ENCODE measurements around the gene DICER1.
"Not testable (repeated sequence)": the region's sequence is repeated elsewhere in the genome, so short reads cannot be mapped to it uniquely, and the experiment has no call there.

DICER1 gene, protein sequence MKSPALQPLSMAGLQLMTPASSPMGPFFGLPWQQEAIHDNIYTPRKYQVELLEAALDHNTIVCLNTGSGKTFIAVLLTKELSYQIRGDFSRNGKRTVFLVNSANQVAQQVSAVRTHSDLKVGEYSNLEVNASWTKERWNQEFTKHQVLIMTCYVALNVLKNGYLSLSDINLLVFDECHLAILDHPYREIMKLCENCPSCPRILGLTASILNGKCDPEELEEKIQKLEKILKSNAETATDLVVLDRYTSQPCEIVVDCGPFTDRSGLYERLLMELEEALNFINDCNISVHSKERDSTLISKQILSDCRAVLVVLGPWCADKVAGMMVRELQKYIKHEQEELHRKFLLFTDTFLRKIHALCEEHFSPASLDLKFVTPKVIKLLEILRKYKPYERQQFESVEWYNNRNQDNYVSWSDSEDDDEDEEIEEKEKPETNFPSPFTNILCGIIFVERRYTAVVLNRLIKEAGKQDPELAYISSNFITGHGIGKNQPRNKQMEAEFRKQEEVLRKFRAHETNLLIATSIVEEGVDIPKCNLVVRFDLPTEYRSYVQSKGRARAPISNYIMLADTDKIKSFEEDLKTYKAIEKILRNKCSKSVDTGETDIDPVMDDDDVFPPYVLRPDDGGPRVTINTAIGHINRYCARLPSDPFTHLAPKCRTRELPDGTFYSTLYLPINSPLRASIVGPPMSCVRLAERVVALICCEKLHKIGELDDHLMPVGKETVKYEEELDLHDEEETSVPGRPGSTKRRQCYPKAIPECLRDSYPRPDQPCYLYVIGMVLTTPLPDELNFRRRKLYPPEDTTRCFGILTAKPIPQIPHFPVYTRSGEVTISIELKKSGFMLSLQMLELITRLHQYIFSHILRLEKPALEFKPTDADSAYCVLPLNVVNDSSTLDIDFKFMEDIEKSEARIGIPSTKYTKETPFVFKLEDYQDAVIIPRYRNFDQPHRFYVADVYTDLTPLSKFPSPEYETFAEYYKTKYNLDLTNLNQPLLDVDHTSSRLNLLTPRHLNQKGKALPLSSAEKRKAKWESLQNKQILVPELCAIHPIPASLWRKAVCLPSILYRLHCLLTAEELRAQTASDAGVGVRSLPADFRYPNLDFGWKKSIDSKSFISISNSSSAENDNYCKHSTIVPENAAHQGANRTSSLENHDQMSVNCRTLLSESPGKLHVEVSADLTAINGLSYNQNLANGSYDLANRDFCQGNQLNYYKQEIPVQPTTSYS (N-terminal part only)

DNA sequence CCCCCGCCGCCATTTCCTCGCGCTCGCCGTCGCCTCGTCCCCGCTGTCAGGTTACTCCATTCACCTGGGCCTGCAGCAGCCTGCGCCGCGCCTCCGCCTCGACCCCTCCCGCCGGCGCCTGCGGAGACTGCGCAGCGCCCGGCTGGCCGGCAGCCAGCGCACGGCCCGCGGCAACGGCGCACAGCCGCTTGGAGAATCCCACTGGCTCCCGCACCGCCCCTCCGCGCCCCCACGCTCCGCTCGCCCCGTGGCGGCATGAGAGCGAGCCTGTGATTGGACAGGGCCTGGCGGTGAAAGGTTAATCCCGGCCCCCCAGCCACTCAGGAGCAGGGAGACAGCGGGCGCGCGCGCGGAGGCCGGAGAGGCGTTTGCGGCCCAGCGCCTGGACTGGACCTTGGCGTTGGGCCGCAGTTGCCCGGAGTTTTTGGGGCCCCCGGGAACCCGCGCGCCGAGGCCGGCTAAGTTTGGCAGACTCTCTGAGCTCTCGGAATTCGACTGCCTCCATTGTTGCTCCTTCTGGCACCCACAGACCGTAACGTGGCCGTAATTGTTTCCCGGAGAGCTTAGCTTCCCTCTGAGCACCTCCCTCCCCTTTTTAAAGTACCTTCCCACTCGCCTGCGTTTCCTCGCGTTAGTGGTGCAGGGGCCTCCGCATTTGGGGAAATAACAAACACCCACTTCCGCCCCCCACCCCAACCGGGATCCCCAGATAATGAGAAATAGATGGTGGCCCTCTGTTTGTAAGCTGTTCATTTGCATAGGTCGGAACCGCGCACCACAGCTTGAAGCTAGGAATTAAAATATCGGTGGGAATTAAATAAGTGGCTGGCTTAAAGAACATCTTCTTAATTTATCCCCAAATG is at the start of gene DICER1:
TSS of gene DICER1 (minus strand) at position 203 of the 863 bp plus-strand sequence. CDS start 24,071 bp downstream, outside the sequence.
- peaks cover 33% of the 10 kb centered on the region for H3K4me1 ChIP-seq (ENCODE audit: insufficient read depth, low read length)
- no peaks in the 10 kb centered on the region for H3K9me3 ChIP-seq (ENCODE audit: low read length)
- H3K4me3 ChIP-seq (ENCODE audit: low read depth in 1 of 2, low read length in 2 of 2), result peak within 1 kb of the TSS; percentile 84 to 92
- H3K27ac ChIP-seq (ENCODE audit: low read depth, low read length), result peak within 1 kb of the TSS; percentile 90
- H3K36me3 ChIP-seq (ENCODE audit: insufficient read depth, low read length), result no peaks in the 10 kb centered on the region
- no peaks in the 10 kb centered on the region for H3K27me3 ChIP-seq (ENCODE audit: control insufficient read depth in 1 of 2, insufficient read depth in 2 of 2, low read length in 2 of 2)
- peak within 1 kb of the TSS; percentile 92 for H3K9ac ChIP-seq (ENCODE audit: low read length)

DNA sequence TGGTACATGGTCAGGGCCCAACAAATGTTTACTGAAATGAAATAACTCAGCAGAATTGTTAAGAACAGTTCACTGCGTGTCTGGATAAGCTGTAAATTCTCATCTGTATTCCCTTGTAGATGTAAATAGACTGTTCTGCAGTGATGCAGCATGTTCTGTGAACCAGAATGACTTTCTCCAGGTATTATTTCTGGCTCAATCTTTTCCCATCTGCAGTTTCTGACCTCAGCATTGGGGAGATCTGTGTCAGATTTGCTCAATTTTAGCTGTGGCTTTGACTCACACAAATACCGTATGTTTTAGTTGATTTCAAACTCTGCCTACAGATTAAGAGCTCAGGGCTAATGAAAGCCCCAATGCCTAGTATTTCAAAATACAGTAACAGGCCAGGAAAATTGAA is 49.2 kb upstream of the DICER1 start:
- Histone ChIP-seq H3K27ac (ENCODE audit: low read depth, low read length) (no peak overlapping the region), H3K9ac (ENCODE audit: low read length) (no peak overlapping the region), H3K36me3 (ENCODE audit: insufficient read depth, low read length) (no peaks in the 10 kb centered on the region), H3K9me3 (ENCODE audit: low read length) (no peaks in the 10 kb centered on the region), H3K27me3 (ENCODE audit: control insufficient read depth in 1 of 2, insufficient read depth in 2 of 2, low read length in 2 of 2) (no peaks in the 10 kb centered on the region), H3K4me3 (ENCODE audit: low read depth in 1 of 2, low read length in 2 of 2) (no peak overlapping the region), H3K4me1 (ENCODE audit: insufficient read depth, low read length) (no peaks in the 10 kb centered on the region)

DNA sequence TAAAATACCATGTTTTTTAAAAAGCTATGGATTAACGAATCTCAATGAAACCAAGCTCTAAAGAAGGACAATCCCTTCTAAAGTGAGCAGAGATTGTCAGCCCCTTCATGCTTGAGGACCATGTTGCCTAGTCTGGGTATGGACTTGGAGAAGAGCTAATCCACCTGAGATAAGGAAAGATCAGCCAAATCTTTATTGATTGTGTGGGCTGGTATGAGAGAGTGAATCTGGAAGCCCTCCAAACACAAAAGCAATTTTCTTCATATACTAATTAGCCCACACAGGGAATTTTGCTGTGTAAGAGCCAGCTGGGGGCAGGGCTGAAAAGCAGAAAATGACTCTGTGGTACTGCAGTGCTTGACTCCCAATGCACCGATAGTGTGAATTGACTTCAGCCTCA is 47.4 kb upstream of the DICER1 start:
- no peaks in the 10 kb centered on the region for H3K4me1 ChIP-seq (ENCODE audit: insufficient read depth, low read length)
- H3K36me3 ChIP-seq (ENCODE audit: insufficient read depth, low read length), result no peaks in the 10 kb centered on the region
- H3K27me3 ChIP-seq (ENCODE audit: control insufficient read depth in 1 of 2, insufficient read depth in 2 of 2, low read length in 2 of 2), result no peaks in the 10 kb centered on the region
- H3K4me3 ChIP-seq (ENCODE audit: low read depth in 1 of 2, low read length in 2 of 2), result no peak overlapping the region
- H3K9me3 ChIP-seq (ENCODE audit: low read length), result no peaks in the 10 kb centered on the region
- no peak overlapping the region for H3K9ac ChIP-seq (ENCODE audit: low read length)
- no peak overlapping the region for H3K27ac ChIP-seq (ENCODE audit: low read depth, low read length)

DNA sequence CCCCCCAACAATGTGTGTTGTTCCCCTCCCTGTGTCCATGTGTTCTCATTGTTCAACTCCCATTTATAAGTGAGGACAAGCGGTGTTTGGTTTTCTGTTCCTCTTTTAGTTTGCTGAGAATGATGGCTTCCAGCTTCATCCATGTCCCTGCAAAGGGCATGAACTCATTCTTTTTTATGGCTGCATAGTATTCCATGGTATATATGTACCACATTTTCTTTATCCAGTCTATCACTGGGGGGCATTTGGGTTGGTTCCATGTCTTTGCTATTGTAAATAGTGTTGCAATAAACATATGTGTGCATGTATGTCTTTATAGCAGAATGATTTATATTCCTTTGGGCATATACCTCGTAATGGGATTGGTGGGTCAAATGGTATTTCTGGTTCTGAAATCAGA is 44.4 kb upstream of the DICER1 start:
- H3K9me3 ChIP-seq (ENCODE audit: low read length); H3K4me1 ChIP-seq (ENCODE audit: insufficient read depth, low read length); H3K27ac ChIP-seq (ENCODE audit: low read depth, low read length); H3K9ac ChIP-seq (ENCODE audit: low read length); H3K27me3 ChIP-seq (ENCODE audit: control insufficient read depth in 1 of 2, insufficient read depth in 2 of 2, low read length in 2 of 2); H3K36me3 ChIP-seq (ENCODE audit: insufficient read depth, low read length); H3K4me3 ChIP-seq (ENCODE audit: low read depth in 1 of 2, low read length in 2 of 2): not testable (repeated sequence)

DNA sequence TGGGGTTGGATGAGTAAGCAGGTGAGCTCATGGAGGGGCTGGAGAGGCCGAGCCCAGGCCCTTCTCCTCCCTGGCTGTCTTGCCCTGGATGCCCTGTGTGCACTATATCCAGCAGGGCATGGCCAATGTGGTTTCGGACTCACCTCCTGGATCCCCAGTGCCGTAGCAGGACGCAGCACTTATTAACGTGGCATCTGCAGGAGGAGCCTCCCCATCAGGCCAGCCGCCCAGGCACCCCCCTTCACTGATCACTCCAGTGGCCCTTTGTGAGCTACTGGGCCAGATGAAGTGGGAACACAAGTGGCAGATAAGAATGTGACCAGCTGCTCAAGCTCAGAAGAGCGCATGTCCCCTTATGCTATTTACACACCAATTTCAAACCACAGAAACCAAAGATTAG is 43.1 kb upstream of the DICER1 start:
- no peaks in the 10 kb centered on the region for H3K4me1 ChIP-seq (ENCODE audit: insufficient read depth, low read length)
- no peaks in the 10 kb centered on the region for H3K9me3 ChIP-seq (ENCODE audit: low read length)
- no peaks in the 10 kb centered on the region for H3K27me3 ChIP-seq (ENCODE audit: control insufficient read depth in 1 of 2, insufficient read depth in 2 of 2, low read length in 2 of 2)
- no peak overlapping the region for H3K9ac ChIP-seq (ENCODE audit: low read length)
- no peak overlapping the region for H3K27ac ChIP-seq (ENCODE audit: low read depth, low read length)
- no peaks in the 10 kb centered on the region for H3K36me3 ChIP-seq (ENCODE audit: insufficient read depth, low read length)
- no peak overlapping the region for H3K4me3 ChIP-seq (ENCODE audit: low read depth in 1 of 2, low read length in 2 of 2)

DNA sequence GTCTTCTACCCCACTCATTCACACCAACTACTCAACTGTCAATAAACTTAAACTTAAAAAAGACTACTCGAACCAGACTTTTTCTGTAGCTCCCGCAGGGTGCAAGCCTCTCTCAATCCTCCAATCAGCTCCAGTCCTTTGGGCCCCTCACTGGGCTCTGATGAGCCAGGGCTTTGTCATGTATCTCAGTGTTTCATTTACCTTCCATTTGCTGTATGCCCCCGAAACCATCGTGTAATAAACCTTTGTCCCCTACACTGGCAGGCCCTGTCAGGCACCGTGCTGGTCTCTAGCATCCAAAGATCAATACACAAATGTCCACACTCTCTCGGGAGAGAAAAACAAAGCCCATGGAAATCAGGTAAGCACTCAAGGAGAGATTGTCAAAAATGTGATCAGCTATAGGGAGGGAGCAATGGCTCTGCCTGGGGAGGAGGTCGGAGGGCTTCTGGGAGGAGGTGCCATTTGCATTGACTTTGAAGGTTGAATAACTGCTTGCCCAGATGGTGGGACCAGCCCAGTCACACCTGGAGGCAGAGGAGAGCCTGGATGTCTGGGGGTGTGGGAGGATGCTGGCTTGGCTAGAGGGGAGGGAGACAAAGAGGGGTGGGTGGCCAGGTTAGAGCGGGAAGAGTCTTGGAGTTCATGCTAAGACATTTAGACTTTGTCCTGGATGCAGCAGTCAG is 42.1 kb upstream of the DICER1 start:
- no peaks in the 10 kb centered on the region for H3K27me3 ChIP-seq (ENCODE audit: control insufficient read depth in 1 of 2, insufficient read depth in 2 of 2, low read length in 2 of 2)

DNA sequence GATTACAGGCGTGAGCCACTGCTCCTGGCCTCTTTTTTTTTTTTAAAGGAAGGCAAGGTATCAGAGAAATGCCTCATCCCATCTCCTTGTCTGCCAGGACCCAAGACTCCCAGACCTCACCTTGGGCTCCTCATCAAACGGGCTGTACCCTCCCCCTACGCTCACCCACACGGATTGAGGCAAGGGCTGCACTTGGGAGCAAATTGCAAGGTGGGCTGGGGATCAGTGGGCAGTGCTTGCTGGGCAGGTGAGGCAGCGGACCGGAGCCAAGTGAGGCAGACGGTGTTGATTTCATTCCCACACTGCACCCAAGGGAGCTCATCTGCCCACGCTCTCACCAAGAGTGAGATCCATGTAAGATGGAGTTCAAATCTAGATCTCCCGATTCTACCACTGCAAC is 41.0 kb upstream of the DICER1 start:
- Histone ChIP-seq H3K4me1 (ENCODE audit: insufficient read depth, low read length) (no peaks in the 10 kb centered on the region), H3K4me3 (ENCODE audit: low read depth in 1 of 2, low read length in 2 of 2) (no peak overlapping the region), H3K9me3 (ENCODE audit: low read length) (no peaks in the 10 kb centered on the region), H3K27ac (ENCODE audit: low read depth, low read length) (no peak overlapping the region), H3K9ac (ENCODE audit: low read length) (no peak overlapping the region), H3K27me3 (ENCODE audit: control insufficient read depth in 1 of 2, insufficient read depth in 2 of 2, low read length in 2 of 2) (no peaks in the 10 kb centered on the region), H3K36me3 (ENCODE audit: insufficient read depth, low read length) (no peaks in the 10 kb centered on the region)

More for the DNA sequence above, 42.1 kb upstream of the DICER1 start:
- H3K36me3 ChIP-seq (ENCODE audit: insufficient read depth, low read length), result no peaks in the 10 kb centered on the region
- H3K4me3 ChIP-seq (ENCODE audit: low read depth in 1 of 2, low read length in 2 of 2), result no peak overlapping the region
- H3K4me1 ChIP-seq (ENCODE audit: insufficient read depth, low read length), result no peaks in the 10 kb centered on the region
- H3K9ac ChIP-seq (ENCODE audit: low read length), result no peak overlapping the region
- H3K27ac ChIP-seq (ENCODE audit: low read depth, low read length), result no peak overlapping the region
- no peaks in the 10 kb centered on the region for H3K9me3 ChIP-seq (ENCODE audit: low read length)

DNA sequence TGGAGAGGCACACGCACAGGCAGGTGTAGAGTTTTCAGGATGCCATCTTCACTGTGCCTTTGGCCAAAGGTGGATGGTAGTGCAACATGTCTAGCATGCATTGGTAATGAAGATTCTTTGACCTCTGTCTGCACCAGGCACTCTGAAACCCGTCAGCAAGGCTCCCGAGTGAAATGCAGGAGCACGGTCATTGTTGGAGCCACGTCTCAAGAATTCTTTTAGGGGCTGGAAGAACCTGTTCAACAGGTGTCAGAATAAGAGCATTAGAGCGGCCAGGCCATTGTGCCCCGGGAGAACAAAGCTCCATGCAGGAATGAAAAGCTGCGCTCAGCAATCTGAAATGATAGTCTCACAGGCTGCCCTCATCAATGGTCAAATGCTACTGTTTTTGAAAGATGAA is 40.2 kb upstream of the DICER1 start:
- Histone ChIP-seq H3K9ac (ENCODE audit: low read length) (no peak overlapping the region), H3K4me1 (ENCODE audit: insufficient read depth, low read length) (no peaks in the 10 kb centered on the region), H3K4me3 (ENCODE audit: low read depth in 1 of 2, low read length in 2 of 2) (no peak overlapping the region), H3K27ac (ENCODE audit: low read depth, low read length) (no peak overlapping the region), H3K27me3 (ENCODE audit: control insufficient read depth in 1 of 2, insufficient read depth in 2 of 2, low read length in 2 of 2) (no peaks in the 10 kb centered on the region), H3K36me3 (ENCODE audit: insufficient read depth, low read length) (no peaks in the 10 kb centered on the region), H3K9me3 (ENCODE audit: low read length) (no peaks in the 10 kb centered on the region)

DNA sequence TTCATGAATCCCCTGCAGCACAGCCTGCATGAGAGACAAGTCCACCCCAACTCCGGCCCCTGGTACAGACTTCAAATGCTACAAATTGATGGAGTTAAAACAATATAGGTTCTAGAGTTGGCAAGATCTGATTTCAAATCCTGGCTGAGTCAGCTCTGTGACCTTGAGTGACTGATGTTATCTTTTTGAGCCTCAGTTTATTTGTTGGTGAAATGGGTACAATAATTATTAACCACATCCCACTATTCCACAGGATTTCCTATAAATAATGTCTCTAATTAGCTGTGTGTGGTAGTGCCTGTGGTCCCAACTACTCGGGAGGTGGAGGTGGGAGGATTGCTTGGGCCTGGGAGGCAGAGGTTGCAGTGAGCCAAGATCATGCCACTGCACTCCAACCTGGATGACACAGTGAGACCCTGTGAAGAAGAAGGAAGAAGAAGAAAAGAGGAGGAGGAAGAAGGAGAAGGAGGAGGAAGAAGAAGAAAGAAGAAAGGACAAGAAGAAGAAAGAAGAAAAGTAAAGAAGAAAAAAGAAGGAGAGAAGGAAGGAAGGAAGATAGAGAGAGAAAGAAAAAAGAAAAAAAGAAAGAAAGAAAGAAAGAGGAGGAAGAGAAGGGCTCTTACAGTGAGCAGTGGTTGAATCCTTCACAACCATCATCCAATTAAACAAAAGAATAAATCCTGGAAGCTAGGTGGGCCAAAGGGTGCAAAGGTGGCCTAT is 39.7 kb upstream of the DICER1 start:
- Histone ChIP-seq H3K4me1 (ENCODE audit: insufficient read depth, low read length) (no peaks in the 10 kb centered on the region), H3K27me3 (ENCODE audit: control insufficient read depth in 1 of 2, insufficient read depth in 2 of 2, low read length in 2 of 2) (no peaks in the 10 kb centered on the region), H3K9ac (ENCODE audit: low read length) (no peak overlapping the region), H3K27ac (ENCODE audit: low read depth, low read length) (no peak overlapping the region), H3K36me3 (ENCODE audit: insufficient read depth, low read length) (no peaks in the 10 kb centered on the region), H3K9me3 (ENCODE audit: low read length) (no peaks in the 10 kb centered on the region), H3K4me3 (ENCODE audit: low read depth in 1 of 2, low read length in 2 of 2) (no peak overlapping the region)

DNA sequence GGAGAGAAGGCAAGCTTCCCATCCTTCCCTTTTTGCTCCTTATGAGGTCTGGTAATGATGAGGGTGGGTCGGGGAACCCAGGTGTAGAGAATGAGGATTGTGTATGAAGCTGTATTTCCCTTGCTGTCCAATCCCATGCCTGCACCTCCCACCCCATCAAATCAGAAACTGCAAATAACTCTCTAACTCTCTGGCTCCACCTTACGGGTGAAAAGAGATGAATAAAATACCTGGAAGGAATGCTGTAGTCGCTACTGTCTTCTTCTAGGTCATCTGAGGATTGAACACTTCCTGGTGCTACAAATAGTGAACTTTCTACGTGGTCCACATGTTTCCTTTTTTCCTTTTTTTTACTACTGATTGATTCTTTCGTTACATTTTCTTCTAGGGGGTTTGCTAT is 38.9 kb upstream of the DICER1 start:
- no peak overlapping the region for H3K4me3 ChIP-seq (ENCODE audit: low read depth in 1 of 2, low read length in 2 of 2)
- H3K4me1 ChIP-seq (ENCODE audit: insufficient read depth, low read length), result no peaks in the 10 kb centered on the region
- no peaks in the 10 kb centered on the region for H3K27me3 ChIP-seq (ENCODE audit: control insufficient read depth in 1 of 2, insufficient read depth in 2 of 2, low read length in 2 of 2)
- no peak overlapping the region for H3K9ac ChIP-seq (ENCODE audit: low read length)
- no peaks in the 10 kb centered on the region for H3K9me3 ChIP-seq (ENCODE audit: low read length)
- H3K36me3 ChIP-seq (ENCODE audit: insufficient read depth, low read length), result no peaks in the 10 kb centered on the region
- no peak overlapping the region for H3K27ac ChIP-seq (ENCODE audit: low read depth, low read length)

Measured in muscle layer of colon (tissue), 2 donors.